SJCRH30 (cell line): ENCODE results near the gene RCAN2. TPM values are rescaled to one million over a fixed set of nuclear protein-coding genes. Genes with fewer than 3 reads are reported as not detected.
A peak's percentile ranks its signal among the peaks of the same experiment; 100 is the strongest.

Source experiments
- DNase-seq, 2 experiments: peaks; one replicate each; pipeline ENCODE4 v3.0.0-alpha.2; 2015 to 2020
- H3K27ac ChIP-seq: fragments of 250-450 bp; sonication (Bioruptor Pico); 2 replicates; pipeline ENCODE4 v1.5.1; 2020; ENCODE audit warnings: mild to moderate bottlenecking, moderate library complexity
- H3K27me3 ChIP-seq: fragments of 250-450 bp; sonication (Bioruptor Pico); 2 replicates; pipeline ENCODE4 v1.5.1; 2020; ENCODE audit warnings: mild to moderate bottlenecking, moderate library complexity
- H3K36me3 ChIP-seq: fragments of 250-450 bp; sonication (Bioruptor Pico); 2 replicates; pipeline ENCODE4 v1.5.1; 2020; ENCODE audit warnings: mild to moderate bottlenecking, moderate library complexity
- H3K4me1 ChIP-seq: fragments of 250-450 bp; sonication (Bioruptor Pico); 2 replicates; pipeline ENCODE4 v1.5.1; 2020; ENCODE audit warnings: mild to moderate bottlenecking, moderate library complexity
- H3K4me3 ChIP-seq: fragments of 250-450 bp; sonication (Bioruptor Pico); 2 replicates; pipeline ENCODE4 v1.5.1; 2020; ENCODE audit warnings: mild to moderate bottlenecking, moderate library complexity
- H3K9me3 ChIP-seq: fragments of 250-450 bp; sonication (Bioruptor Pico); replicated peaks from 2 replicates; pipeline ENCODE4 v1.5.1; 2020; ENCODE audit warnings: mild to moderate bottlenecking, moderate library complexity
- total RNA-seq: library from RNA; depleted of rRNA; stranded (reverse); fragments of >200 nt; shearing (Covaris generic); gene quantifications from 2 replicates; pipeline ENCODE4 v1.2.3, GENCODE V29; 2014

Gene RCAN2
- total RNA-seq, 1 experiment from 2014 or later, result 0.20 TPM

DNA sequence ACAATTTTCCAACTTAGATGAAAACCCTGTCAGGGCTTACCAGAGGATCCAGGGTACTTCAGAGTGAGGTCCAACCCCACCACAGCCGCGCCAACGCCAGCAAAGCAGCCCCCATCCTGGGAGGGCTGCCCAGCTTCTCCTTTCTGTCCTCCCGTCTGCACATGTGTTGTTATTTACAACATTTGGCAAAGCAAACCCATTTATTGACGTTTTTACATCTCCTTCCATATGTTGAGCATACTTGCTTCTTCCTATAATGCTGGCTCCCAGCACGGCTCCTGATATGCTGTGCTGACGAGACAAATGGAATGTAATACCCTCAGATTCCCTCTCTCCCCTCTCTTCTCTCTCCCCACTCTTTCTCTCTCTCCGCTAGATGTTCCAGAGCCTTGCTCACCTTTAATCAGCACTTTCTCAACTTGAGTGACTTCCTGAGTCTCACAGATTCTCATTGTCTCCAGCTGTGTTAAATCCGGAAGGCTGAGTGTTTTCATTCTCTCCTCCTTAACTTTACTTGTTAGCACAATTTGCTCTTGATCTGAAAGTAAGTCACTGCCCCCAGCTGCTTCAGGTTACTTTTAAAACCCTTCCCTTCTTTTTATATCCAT, 22.7 kb downstream of the RCAN2 start:
- no peaks in the 10 kb centered on the region for H3K4me1 ChIP-seq
- no peaks in the 10 kb centered on the region for H3K27me3 ChIP-seq
- no peaks in the 10 kb centered on the region for H3K9me3 ChIP-seq
- H3K27ac ChIP-seq, result no peak overlapping the region
- H3K36me3 ChIP-seq, result no peaks in the 10 kb centered on the region
- H3K4me3 ChIP-seq, result no peak overlapping the region
- no peak for DNase-seq

DNA sequence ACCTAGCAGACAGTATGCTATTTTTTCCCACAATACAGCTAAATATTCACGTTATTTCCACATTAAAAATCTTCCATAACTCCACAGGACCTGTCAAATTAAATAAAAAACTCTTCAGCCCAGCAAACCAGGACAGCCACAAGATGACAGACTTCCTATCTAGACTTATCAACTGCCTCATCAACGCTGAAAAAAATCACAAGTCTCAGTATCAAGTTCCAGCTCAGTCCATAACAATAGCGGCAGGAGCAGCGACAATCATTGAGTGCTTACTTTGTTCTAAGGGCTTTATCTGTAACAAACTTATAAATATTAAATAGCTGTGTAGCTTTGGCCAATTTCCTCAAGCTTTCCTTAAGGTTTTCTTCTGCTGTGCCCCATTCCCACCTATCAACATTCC, 24.7 kb downstream of the RCAN2 start:
- no peak overlapping the region for H3K4me3 ChIP-seq
- no peak for DNase-seq
- H3K27me3 ChIP-seq, result no peaks in the 10 kb centered on the region
- no peaks in the 10 kb centered on the region for H3K4me1 ChIP-seq
- H3K9me3 ChIP-seq, result no peaks in the 10 kb centered on the region
- H3K27ac ChIP-seq, result no peak overlapping the region
- H3K36me3 ChIP-seq, result no peaks in the 10 kb centered on the region

DNA sequence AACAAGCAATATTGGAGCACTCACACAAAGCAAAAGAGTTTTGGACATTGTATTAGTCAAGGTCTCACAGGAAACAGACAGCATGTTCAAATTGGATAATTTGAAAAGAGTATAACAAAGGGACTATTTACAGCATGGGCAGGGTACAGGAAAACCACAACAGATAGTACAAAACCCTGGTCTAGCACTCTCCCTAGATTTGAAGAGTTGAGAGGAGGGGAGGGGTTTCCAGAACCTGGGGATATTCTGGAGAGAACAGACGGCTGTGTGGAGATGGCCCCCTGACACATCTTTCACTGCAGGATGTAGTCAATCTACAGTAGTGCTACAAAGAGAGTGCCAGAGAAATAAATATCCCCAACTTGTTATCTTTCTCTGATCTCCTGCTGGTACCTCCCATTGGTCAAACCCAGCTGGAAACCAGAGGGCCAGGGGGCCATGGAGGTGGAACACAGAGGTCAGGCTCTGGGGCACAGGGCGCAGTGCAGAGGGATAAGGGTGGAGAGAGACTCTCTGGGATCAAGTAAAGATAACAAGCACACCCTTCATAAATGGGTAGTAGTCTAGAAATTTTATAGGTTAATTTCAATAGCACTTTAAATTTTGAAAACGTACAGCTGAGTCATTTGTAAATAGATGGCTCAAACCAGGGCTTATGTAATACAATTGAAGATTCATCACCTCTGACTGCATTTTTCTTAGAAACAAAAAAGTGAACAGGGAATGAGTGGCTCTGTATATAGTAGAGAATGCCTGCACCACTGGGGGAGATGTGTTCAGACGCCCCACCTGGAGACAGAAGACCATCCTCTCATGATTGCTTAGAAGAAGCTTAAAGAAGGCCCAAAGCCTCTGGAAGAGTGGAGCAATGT, 25.7 kb downstream of the RCAN2 start:
- H3K36me3 ChIP-seq, result no peaks in the 10 kb centered on the region
- no peaks in the 10 kb centered on the region for H3K9me3 ChIP-seq
- no peak overlapping the region for H3K27ac ChIP-seq
- no peaks in the 10 kb centered on the region for H3K4me1 ChIP-seq
- H3K4me3 ChIP-seq, result no peak overlapping the region
- no peaks in the 10 kb centered on the region for H3K27me3 ChIP-seq
- no peak for DNase-seq

DNA sequence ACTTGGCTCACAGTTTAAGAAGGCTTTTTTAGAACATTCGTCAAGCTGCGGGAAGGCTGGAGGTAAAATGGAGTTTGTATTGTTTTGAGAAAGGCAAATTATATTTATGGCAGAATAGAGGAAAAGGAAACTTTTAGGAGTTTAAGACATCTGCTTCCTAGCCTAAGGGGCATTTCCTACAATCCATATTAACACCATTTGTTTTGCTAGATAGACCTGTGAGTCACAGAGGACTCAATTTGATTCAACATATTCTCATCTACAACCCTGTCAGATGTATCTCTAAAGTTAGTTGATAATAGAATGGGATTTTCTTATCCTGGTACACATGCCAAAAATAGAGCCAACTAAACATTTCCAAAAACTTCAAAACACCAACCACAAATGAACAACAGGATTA, 35.0 kb downstream of the RCAN2 start:
- Histone ChIP-seq H3K27ac (no peak overlapping the region), H3K36me3 (no peaks in the 10 kb centered on the region), H3K4me1 (no peaks in the 10 kb centered on the region), H3K9me3 (no peaks in the 10 kb centered on the region), H3K27me3 (no peaks in the 10 kb centered on the region), H3K4me3 (no peak overlapping the region)
- no peak for DNase-seq

DNA sequence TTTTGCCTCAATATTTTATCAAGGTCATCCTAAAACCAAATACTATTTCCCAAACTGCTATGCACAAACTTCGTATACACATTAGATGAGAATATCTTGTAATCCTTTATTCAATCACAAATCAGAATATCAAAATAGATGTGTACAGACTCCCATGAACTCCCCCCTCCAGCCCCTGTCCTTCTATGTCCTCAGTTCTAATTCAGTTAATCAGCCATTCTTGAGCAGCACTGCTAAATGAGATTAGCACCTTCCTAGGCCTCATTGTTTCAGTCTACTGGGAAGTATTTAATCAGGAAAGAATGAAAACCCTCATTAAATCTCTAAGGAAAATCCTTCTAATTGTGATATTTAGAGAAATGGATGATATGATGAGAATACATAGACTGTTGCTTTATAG, 36.6 kb downstream of the RCAN2 start:
- Histone ChIP-seq H3K27ac (no peak overlapping the region), H3K4me1 (no peaks in the 10 kb centered on the region), H3K27me3 (no peaks in the 10 kb centered on the region), H3K9me3 (no peaks in the 10 kb centered on the region), H3K4me3 (no peak overlapping the region), H3K36me3 (no peaks in the 10 kb centered on the region)
- DNase-seq, result no peak

DNA sequence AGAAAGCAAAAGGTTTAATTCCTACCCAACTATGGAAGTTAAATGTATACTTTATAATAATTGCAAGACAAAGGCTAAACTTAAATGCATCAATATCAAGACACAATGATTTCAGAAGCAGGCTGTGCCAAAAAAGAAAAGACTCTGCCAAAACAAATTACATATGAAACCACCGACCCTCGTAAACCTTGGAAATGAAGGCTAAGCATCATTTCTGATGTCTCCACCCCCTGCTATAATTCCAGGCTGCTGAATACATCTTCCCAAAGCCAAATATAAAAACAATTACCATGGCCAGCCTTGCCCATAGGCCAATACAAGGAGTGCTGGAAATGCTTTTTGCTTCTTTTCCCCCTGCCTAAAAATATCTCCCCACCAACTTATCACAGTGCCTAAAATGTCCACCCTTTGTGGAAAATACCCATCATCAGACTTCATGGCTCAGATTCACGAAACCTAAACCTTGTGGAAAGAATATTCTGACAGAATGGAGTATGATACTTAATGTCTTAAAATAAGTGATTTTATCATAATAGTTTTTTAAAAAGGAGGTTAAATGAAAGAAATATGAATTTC, 37.4 kb downstream of the RCAN2 start:
- H3K27ac ChIP-seq, result no peak overlapping the region
- H3K4me3 ChIP-seq, result no peak overlapping the region

DNA sequence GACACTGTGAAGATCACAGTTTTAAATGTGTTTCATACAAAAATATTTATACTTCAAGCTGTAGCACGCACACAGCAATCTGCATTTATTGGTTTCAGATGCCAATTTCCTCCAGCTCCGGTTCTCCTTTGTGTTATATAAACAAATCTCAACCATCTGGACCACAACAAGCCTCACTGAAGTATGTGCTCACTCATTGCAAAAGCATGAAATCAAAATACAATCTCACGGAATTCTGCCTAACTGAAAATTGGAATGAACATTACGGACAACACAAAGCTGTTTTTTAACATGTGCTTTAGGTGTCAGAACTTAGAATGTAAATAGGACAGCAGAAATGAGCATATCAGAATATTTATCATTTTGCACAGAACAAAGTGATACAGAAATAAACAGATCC, 38.0 kb downstream of the RCAN2 start:
- Histone ChIP-seq H3K9me3 (no peaks in the 10 kb centered on the region), H3K36me3 (no peaks in the 10 kb centered on the region), H3K27ac (no peak overlapping the region), H3K27me3 (no peaks in the 10 kb centered on the region), H3K4me1 (no peaks in the 10 kb centered on the region), H3K4me3 (no peak overlapping the region)
- no peak for DNase-seq

More for the DNA sequence above, 37.4 kb downstream of the RCAN2 start:
- Histone ChIP-seq H3K9me3 (no peaks in the 10 kb centered on the region), H3K4me1 (no peaks in the 10 kb centered on the region), H3K27me3 (no peaks in the 10 kb centered on the region), H3K36me3 (no peaks in the 10 kb centered on the region)
- DNase-seq, result no peak

DNA sequence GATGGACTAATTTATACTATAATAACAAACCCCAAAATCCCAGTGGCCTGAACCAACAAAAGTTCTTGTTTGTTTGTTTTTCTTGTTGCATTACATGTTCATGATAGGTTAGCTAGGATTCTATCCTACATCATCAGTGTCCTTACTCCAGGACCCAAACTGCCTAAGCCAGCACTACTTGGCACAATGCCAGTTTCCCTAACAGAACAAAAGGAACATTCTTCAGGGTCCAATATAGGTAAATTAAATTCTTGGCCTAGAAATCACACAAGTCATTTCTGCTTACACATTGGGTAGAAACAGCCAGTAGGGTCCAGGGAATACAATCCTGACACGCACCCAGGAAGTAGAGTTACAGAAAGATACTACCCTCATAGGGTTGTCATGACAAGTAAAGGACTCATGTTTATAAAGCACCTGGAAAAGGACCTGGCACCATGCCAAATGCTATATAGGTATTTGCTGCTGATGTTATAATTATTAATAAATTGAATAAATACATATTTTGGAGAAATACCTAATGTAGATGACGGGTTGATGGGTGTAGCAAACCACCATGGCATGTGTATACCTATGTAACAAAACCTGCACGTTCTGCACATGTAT, 38.8 kb downstream of the RCAN2 start:
- no peaks in the 10 kb centered on the region for H3K27me3 ChIP-seq
- H3K27ac ChIP-seq, result no peak overlapping the region
- no peak overlapping the region for H3K4me3 ChIP-seq
- H3K36me3 ChIP-seq, result no peaks in the 10 kb centered on the region
- peak in 1 of 2 experiments; percentile 5 for DNase-seq
- H3K9me3 ChIP-seq, result no peaks in the 10 kb centered on the region
- no peaks in the 10 kb centered on the region for H3K4me1 ChIP-seq

DNA sequence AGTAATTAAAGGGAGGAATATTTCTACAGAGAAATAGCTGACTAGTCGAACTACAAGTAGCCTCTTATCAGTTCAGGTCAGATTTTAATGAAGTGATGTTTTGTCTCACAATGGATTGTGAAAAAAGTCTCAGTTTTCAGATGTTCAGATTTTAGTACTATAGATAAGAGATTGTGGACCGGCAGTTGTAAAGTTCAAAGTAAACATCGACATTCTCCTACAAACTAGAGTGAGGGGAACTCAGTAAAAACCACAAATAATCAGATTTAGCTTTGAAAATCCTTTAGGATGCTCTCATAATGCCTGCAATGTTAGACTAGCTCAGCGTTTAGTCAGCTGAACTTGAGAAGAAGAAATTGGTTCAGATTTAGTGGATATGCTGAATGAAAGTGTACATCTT, 39.9 kb downstream of the RCAN2 start:
- H3K4me3 ChIP-seq, result no peak overlapping the region
- H3K36me3 ChIP-seq, result no peaks in the 10 kb centered on the region
- H3K9me3 ChIP-seq, result no peaks in the 10 kb centered on the region
- no peak for DNase-seq
- H3K27me3 ChIP-seq, result no peaks in the 10 kb centered on the region
- no peak overlapping the region for H3K27ac ChIP-seq
- H3K4me1 ChIP-seq, result no peaks in the 10 kb centered on the region

DNA sequence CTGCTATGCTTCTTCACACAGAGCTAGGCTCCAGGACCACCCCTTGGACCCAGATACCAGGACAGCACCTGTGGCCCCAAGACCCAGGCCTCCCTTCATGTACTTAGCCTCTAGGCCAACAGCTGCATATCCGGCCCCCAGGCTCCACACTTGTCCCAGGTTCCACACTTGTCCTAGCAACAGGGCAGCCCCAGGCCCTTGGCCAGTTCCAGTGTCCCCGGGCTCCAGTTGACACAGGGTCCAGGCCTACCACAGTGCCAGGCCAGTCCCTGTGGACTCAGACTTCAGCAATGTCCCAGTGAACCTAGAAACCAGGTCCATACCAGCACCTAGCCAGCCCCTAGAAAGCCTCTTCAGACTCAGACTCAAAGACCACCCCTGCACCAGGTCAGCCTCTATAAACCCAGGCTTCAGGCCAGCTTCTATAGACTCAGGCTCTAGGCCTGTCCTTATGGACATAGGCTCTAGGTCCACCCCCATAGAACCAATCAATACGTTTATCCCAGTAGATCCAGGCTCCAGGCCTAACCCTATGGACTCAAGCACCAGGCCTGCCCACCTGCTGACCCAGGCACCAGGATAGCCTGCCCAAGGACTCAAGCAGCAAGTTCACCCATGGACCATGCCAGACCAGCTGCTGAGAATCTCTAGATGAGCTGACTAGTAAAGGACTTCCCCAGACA, 46.3 kb downstream of the RCAN2 start:
- no peaks in the 10 kb centered on the region for H3K27me3 ChIP-seq
- DNase-seq, result no peak
- no peaks in the 10 kb centered on the region for H3K9me3 ChIP-seq
- no peaks in the 10 kb centered on the region for H3K36me3 ChIP-seq
- H3K4me1 ChIP-seq, result no peaks in the 10 kb centered on the region
- no peak overlapping the region for H3K4me3 ChIP-seq
- no peak overlapping the region for H3K27ac ChIP-seq

DNA sequence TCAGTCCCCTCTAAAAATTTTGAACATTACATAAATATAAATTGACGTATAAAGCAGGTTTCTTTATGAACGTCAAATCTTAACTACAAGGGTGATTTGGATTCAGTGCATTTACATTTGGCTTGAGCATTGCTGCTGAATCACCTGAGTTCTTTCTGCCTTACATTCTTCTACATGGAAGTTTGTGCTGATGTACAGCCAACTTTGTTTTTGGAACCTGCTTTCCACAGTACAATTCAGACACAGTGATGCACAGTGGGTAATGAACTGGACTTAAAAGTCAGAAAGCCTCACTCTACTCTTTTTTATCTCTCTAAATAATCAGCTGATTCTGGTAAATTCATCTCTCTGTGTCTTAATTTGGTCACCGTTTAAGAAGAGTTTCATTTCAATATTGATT, 47.6 kb downstream of the RCAN2 start:
- DNase-seq, result no peak
- H3K27me3 ChIP-seq, result no peaks in the 10 kb centered on the region
- H3K36me3 ChIP-seq, result no peaks in the 10 kb centered on the region

DNA sequence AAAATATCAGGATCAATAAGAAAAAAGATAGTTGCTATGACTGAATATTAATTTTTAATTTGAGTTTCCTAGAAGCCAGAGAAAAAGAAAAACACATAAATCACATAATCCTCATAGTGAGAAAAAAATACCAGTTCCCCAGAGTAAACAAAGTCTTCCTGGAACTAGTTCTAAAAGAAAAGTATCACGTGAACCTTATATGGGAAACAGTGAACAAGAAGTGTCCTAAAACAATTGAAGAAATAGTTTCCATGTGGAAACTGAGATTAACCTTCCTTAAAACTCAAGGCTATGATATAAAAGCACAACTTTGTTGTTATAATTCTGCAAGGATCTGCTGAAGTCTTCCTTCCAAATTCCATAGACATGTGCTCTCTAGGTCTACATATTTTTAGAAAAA, 50.6 kb downstream of the RCAN2 start:
- H3K9me3 ChIP-seq, result no peaks in the 10 kb centered on the region
- H3K36me3 ChIP-seq, result no peaks in the 10 kb centered on the region
- H3K27me3 ChIP-seq, result no peaks in the 10 kb centered on the region
- H3K4me3 ChIP-seq, result no peak overlapping the region
- no peak for DNase-seq
- H3K27ac ChIP-seq, result no peak overlapping the region
- H3K4me1 ChIP-seq, result no peaks in the 10 kb centered on the region

More for the DNA sequence above, 47.6 kb downstream of the RCAN2 start:
- H3K27ac ChIP-seq, result no peak overlapping the region
- H3K9me3 ChIP-seq, result no peaks in the 10 kb centered on the region
- H3K4me3 ChIP-seq, result no peak overlapping the region
- no peaks in the 10 kb centered on the region for H3K4me1 ChIP-seq

DNA sequence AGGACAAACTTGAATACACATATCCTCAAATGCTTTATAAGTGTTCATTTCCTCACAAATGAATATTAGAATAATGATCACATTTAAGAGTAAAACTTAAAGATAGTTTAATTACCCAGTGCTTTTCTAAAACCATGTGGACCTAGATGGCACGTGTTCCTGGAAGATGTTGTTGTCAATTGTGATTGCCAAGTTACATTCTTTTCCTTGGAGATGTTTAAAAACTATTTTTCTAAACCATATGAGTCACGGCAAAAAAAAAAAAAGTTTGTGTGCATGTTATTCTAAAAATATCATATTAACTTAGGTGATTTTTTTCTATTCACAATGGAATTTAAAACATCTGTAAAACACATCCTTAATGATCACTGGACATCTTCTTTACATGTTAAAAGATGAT, 51.1 kb downstream of the RCAN2 start:
- Histone ChIP-seq H3K27ac (no peak overlapping the region), H3K9me3 (no peaks in the 10 kb centered on the region), H3K27me3 (no peaks in the 10 kb centered on the region), H3K36me3 (no peaks in the 10 kb centered on the region), H3K4me3 (no peak overlapping the region), H3K4me1 (no peaks in the 10 kb centered on the region)
- DNase-seq, result no peak

DNA sequence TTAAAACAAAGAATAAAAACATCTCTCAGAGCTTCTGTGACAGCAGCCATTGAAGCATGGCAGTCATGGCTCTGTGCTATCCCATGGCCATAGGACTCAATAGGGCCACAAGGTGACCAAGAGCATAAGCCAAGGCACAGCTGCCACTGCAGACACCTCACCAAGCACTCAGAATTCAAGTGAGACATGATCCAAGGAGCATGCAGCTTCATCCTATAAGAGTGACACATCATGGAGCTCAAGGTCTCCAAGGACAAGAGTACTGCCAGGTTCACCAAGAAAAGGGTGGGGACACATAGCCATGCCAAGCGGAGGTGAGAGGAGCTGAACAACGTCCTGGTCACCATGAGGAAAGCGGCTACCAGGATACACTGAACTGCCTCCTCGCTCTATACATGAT, 53.0 kb downstream of the RCAN2 start:
- Histone ChIP-seq H3K4me1 (no peaks in the 10 kb centered on the region), H3K9me3 (no peaks in the 10 kb centered on the region), H3K4me3 (no peak overlapping the region), H3K36me3 (no peaks in the 10 kb centered on the region), H3K27ac (no peak overlapping the region), H3K27me3 (no peaks in the 10 kb centered on the region)
- DNase-seq, result no peak
